Heart left ventricle (tissue), 13 donors: ENCODE measurements around the gene TEDC1.

Source experiments
- CTCF ChIP-seq, 12 donors: fragments of 200-600 bp; sonication (generic) in 4 of 12; IDR thresholded peaks; one replicate each; pipeline versions ENCODE4 v1.5.0 to v1.8.0; 2018 to 2022; ENCODE audit warnings: antibody characterized with exemption in 12 of 12, mild to moderate bottlenecking in 5 of 12
- POLR2A ChIP-seq, 2 donors: fragments of 450-650 bp; IDR thresholded peaks; one replicate each; pipeline ENCODE4 v1.6.1; 2017; ENCODE audit warnings: antibody characterized with exemption in 2 of 2, mild to moderate bottlenecking in 2 of 2, moderate library complexity in 2 of 2
- donor health status: ischemic (EF 13 %, LVEDD 7.1; RV severe dilation, severe dysfunction).
- donor health status: DM: no; HTN: yes; CAD: no.
- donor health status: DM: no; HTN: no; CAD: no.
- donor health status: ischemic (EF 25% LVEDD 6.9; RV normal size, moderate dysfunction).
- donor health status: ischemic (EF 25% LVEDD 5.7; RV mildly dilated, moderate dysfunction).
- donor health status: ischemic (EF 35%, LVEDD 5.7; RV mildly dilated, moderate dysfunction).
- donor health status: nonischemic (EF 11% LVEDD 7.7; RV severe dilation, severe dysfunction).
- donor health status: DM: yes; HTN: yes; CAD: no.
- donor health status: PGD.
- donor health status: ischemic (EF 29% LVEDD 5.4; RV normal size, mild dysfunction).
- donor health status: nonischemic (EF 23%, LVEDD 6.1; RV moderate dilation, normal function).

- TF ChIP-seq CTCF (IDR thresholded peaks at IDR 0.05) (no peak), POLR2A (IDR thresholded peaks at IDR 0.05) (no peak)
Observed at GRCh38 chr14:105496831-105497591, 6.0 kb downstream of the TEDC1 start.
